K562 (cell line): Measurements from ENCODE around the gene AKAP3. TPM values are rescaled to one million over a fixed set of nuclear protein-coding genes. Genes with fewer than 3 reads are reported as not detected.

Source experiments
- ATAC-seq: fragments of 200-7000 bp; cut with Tn5 transposase; 3 replicates; pipeline ENCODE4 v1.9.1; 2020; ENCODE audit warnings: moderate library complexity
- BruUV-seq: library from RNA; stranded (reverse); fragments of 400-500 nt; replicated peaks from 2 replicates; lab custom pipeline; 2021; lab: Mats Ljungman, UMichigan
- CTCF ChIA-PET: fragments of 300-600 bp; formaldehyde crosslinking; extraction: SDS; loops from one replicate; lab custom pipeline; 2021; ENCODE audit warnings: low intra/inter-chr PET ratio; lab: Yijun Ruan, JAX
- POLR2A ChIA-PET: fragments of 300-600, 350-650 bp; sonication (Branson Sonifier 250); formaldehyde crosslinking; extraction: SDS; loops from one replicate; lab custom pipeline; 2021; ENCODE audit warnings: antibody characterized with exemption, inconsistent platforms; lab: Yijun Ruan, JAX
- DNase-seq, 4 experiments: peaks; one replicate each; pipeline versions ENCODE4 v3.0.0 to v3.0.0-alpha.2; 2011 to 2018; ENCODE audit warnings: low spot score in 3 of 4, mixed read lengths in 3 of 4; ENCODE audit errors: extremely low read depth in 1 of 4
- FAIRE-seq: peaks from 2 replicates; lab custom pipeline; 2011; peaks lifted over from hg19 to GRCh38; lab: Jason Lieb, UNC
- H2AFZ ChIP-seq: 2 replicates; pipeline ENCODE4 v1.6.0; 2011; ENCODE audit warnings: low read depth, low read length, control low read depth, inconsistent platforms
- H3K27ac ChIP-seq: fragments of 200-600 bp; 3 replicates; pipeline ENCODE4 v1.8.0; 2011; ENCODE audit warnings: low read depth, mild to moderate bottlenecking, control low read depth, inconsistent platforms, low read length, moderate library complexity, mixed read lengths; ENCODE audit errors: extremely low read depth
- H3K27me3 ChIP-seq, 2 experiments: fragments of 300-600 bp in 1 of 2; 2 replicates in 1 of 2; 3 replicates in 1 of 2; pipeline versions ENCODE4 v1.6.0 to v1.8.0; 2011; ENCODE audit warnings: inconsistent platforms in 2 of 2, low read length in 2 of 2, mild to moderate bottlenecking in 1 of 2, mixed read lengths in 1 of 2, moderate library complexity in 1 of 2; ENCODE audit not compliant: control insufficient read depth in 2 of 2, insufficient read depth in 2 of 2
- H3K36me3 ChIP-seq: fragments of 300-600 bp; 3 replicates; pipeline ENCODE4 v1.8.0; 2011; ENCODE audit warnings: mild to moderate bottlenecking, low read length, inconsistent platforms; ENCODE audit not compliant: control insufficient read depth, insufficient read depth
- H3K4me1 ChIP-seq, 2 experiments: fragments of 200-600 bp in 1 of 2; replicated peaks in 1 of 2; 2 replicates in 1 of 2; 3 replicates in 1 of 2; pipeline versions ENCODE4 v1.5.1 to v1.8.0; 2011; ENCODE audit warnings: inconsistent platforms in 2 of 2, low read length in 2 of 2, mild to moderate bottlenecking in 1 of 2, mixed read lengths in 1 of 2, moderate library complexity in 1 of 2; ENCODE audit not compliant: control insufficient read depth in 2 of 2, insufficient read depth in 2 of 2
- H3K4me2 ChIP-seq: 2 replicates; pipeline ENCODE4 v1.6.1; 2011; ENCODE audit warnings: low read length, control low read depth, inconsistent platforms, mixed read lengths; ENCODE audit not compliant: insufficient read depth
- H3K4me3 ChIP-seq: fragments of 200-600 bp; sonication (generic), shearing (Covaris generic); 2 replicates; pipeline ENCODE4 v1.5.1; 2016; ENCODE audit warnings: control low read depth, inconsistent platforms
- H3K79me2 ChIP-seq: fragments of 200-600 bp; 3 replicates; pipeline ENCODE4 v1.8.0; 2011; ENCODE audit warnings: low read length, inconsistent platforms; ENCODE audit not compliant: control insufficient read depth, insufficient read depth
- H3K9ac ChIP-seq, 2 experiments: 2 replicates each; pipeline versions ENCODE4 v1.6.0 to v1.6.1; 2011; ENCODE audit warnings: low read depth in 2 of 2, low read length in 2 of 2, control low read depth in 1 of 2, inconsistent platforms in 1 of 2, mild to moderate bottlenecking in 1 of 2, mixed read lengths in 1 of 2; ENCODE audit not compliant: insufficient read depth in 1 of 2
- H3K9me1 ChIP-seq: one replicate; pipeline ENCODE4 v1.6.0; 2011; ENCODE audit warnings: inconsistent platforms, mild to moderate bottlenecking, low read length, moderate library complexity; ENCODE audit not compliant: control insufficient read depth, insufficient read depth
- H3K9me3 ChIP-seq: replicated peaks from 2 replicates; pipeline ENCODE4 v1.5.1; 2011; ENCODE audit warnings: low read depth, low read length, inconsistent platforms; ENCODE audit not compliant: control insufficient read depth, insufficient read depth
- H4K20me1 ChIP-seq: replicated peaks from 2 replicates; pipeline ENCODE4 v1.6.1; 2011; ENCODE audit warnings: low read length, inconsistent platforms, mixed read lengths; ENCODE audit not compliant: control insufficient read depth, insufficient read depth
- CXXC5 ChIP-seq: fragments of 250-450 bp; sonication (Bioruptor Pico); IDR thresholded peaks from 2 replicates; pipeline ENCODE4 v1.8.0; 2022; ENCODE audit warnings: inconsistent platforms, mild to moderate bottlenecking, moderate library complexity
- ETV1 ChIP-seq: fragments of 450-650 bp; conservative IDR thresholded peaks from 2 replicates; pipeline ENCODE4 v1.6.1; 2016; ENCODE audit warnings: missing genetic modification characterization, control low read depth, low read depth, missing compliant biosample characterization
- JUN ChIP-seq, 2 experiments: sonication (generic) in 1 of 2; formaldehyde crosslinking in 1 of 2; IDR thresholded peaks; 2 replicates each; pipeline versions ENCODE4 v1.6.1 to v1.8.0; 2012 to 2022; ENCODE audit warnings: borderline replicate concordance in 2 of 2, mild to moderate bottlenecking in 2 of 2, improper control_type of control experiment in 1 of 2, low read depth in 1 of 2, low read length in 1 of 2, missing genetic modification reagents in 1 of 2
- KHSRP ChIP-seq: fragments of 450-650 bp; IDR thresholded peaks from 2 replicates; pipeline ENCODE4 v1.6.1; 2017
- RBBP5 ChIP-seq: fragments of 200-600 bp; sonication (generic); IDR thresholded peaks from 2 replicates; pipeline ENCODE4 v1.6.1; 2012; ENCODE audit warnings: borderline replicate concordance, mild to moderate bottlenecking, low read length, control low read depth, inconsistent platforms; ENCODE audit not compliant: insufficient read depth, poor library complexity, severe bottlenecking
- USF2 ChIP-seq: sonication (generic); formaldehyde crosslinking; IDR thresholded peaks from 2 replicates; pipeline ENCODE4 v1.5.0; 2020; ENCODE audit warnings: missing genetic modification reagents
- ZBTB9 ChIP-seq: fragments of 450-650 bp; formaldehyde crosslinking; IDR thresholded peaks from 2 replicates; pipeline ENCODE4 v1.4.0; 2020; ENCODE audit warnings: mild to moderate bottlenecking, moderate library complexity
- ZMIZ1 ChIP-seq, 2 experiments: fragments of 150-350 bp in 1 of 2; IDR thresholded peaks; 2 replicates each; pipeline ENCODE4 v1.6.1; 2012 to 2016; ENCODE audit warnings: low read depth in 2 of 2, low read length in 2 of 2, mild to moderate bottlenecking in 1 of 2, moderate library complexity in 1 of 2
- ZNF274 ChIP-seq: IDR thresholded peaks from 2 replicates; pipeline ENCODE4 v1.6.1; 2011; ENCODE audit warnings: low read depth, mild to moderate bottlenecking, low read length, moderate library complexity, borderline replicate concordance
- ZNF384 ChIP-seq: IDR thresholded peaks from 2 replicates; pipeline ENCODE4 v1.6.1; 2012; ENCODE audit warnings: low read depth, low read length, improper control_type of control experiment
- ZSCAN29 ChIP-seq: fragments of 450-650 bp; IDR thresholded peaks from 2 replicates; pipeline ENCODE4 v1.6.1; 2017
- WGBS: fragments of 100-300 bp; shearing (Covaris generic); methylation state at CpG from one replicate; pipeline ENCODE4 v1.1.6; 2016; ENCODE audit warnings: low coverage, mixed read lengths; ENCODE audit not compliant: insufficient coverage; ENCODE audit errors: missing lambda C conversion rate; 5-methylcytosine and 5-hydroxymethylcytosine counted together
- in situ Hi-C: fragments of 300-500 bp; cut with MboI; formaldehyde crosslinking; loops from 4 replicates; pipeline ENCODE4 v1.15.0; 2018; ENCODE audit warnings: inconsistent platforms, mixed read lengths
- intact Hi-C: fragments of 100-400 bp; cut with micrococcal nuclease; formaldehyde crosslinking; loops from 2 replicates; pipeline ENCODE4 v1.14.2; 2022
- polyA plus RNA-seq, 8 experiments: library from polyadenylated mRNA; depleted of rRNA in 4 of 8; stranded (reverse) in 5 of 8; unstranded in 3 of 8; fragments of >200 nt; fragmentation: Nextera tagmentation in 2 of 8; fragmentation: Illumina TruSeq in 1 of 8; extraction: Ambion mirVana in 2 of 8; extraction: Trizol in 1 of 8; gene quantifications; 2 replicates each; pipeline versions ENCODE4 v1.2.1 to v1.2.3, GENCODE V29; 2011 to 2014; ENCODE audit warnings: inconsistent platforms in 1 of 8, missing spikeins in 1 of 8
- total RNA-seq, 7 experiments: library from RNA; depleted of rRNA in 6 of 7; stranded (reverse); fragments of >200 nt in 6 of 7; fragmentation: Illumina TruSeq in 2 of 7; extraction: Trizol in 2 of 7; gene quantifications; 2 replicates each; pipeline versions ENCODE4 v1.2.1 to v1.2.3, GENCODE V29; 2011 to 2021; ENCODE audit warnings: low replicate concordance in 1 of 7
- TF ChIP-seq, protein P1 (sequence below): sonication (generic); formaldehyde crosslinking; IDR thresholded peaks from 2 replicates; pipeline ENCODE4 v1.8.1; 2023; ENCODE audit warnings: mild to moderate bottlenecking, missing genetic modification reagents

AKAP3 gene
- total and polyA plus RNA-seq, 9 of the 15 experiments (the other 6 are each of a cell fraction or from before 2014, with no cell fraction given), result 0.17 to 2.8 (median 0.43) TPM

DNA sequence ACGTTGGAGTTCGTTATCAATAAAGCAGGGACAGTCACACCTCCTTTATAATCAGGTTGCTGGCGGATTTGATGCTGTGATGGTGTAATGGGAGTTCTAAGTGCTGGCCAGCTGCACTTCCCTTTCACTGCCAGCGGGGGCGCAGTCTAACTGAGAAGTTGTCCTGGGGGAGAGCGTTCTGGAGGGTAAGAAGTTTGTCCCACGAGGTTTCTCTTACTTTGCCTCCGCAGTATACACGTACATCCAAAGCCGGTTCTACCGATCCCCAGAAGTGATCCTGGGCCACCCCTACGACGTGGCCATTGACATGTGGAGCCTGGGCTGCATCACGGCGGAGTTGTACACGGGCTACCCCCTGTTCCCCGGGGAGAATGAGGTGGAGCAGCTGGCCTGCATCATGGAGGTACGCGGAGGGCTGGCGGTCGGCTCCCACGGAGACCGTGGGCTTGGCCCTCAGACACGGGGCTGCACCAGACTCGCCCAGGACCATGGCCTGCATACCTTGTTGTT is 44.1 kb downstream of the AKAP3 start (continued):
- TF ChIP-seq RBBP5, result peak; percentile 67

- no TSS peak for BruUV-seq
- H3K9me1 ChIP-seq, result no peaks in the 10 kb centered on the region
- FAIRE-seq (no peak), DNase-seq (no peak), ATAC-seq (no peak)
- H2AFZ ChIP-seq, result no peak overlapping the region
- peaks cover 2 to 3% of the 10 kb centered on the region in 2 experiments; a peak in 3 of 5 replicates for H3K27me3 ChIP-seq
- no peaks in the 10 kb centered on the region for H3K9me3 ChIP-seq
- H3K9ac ChIP-seq, result no peak overlapping the region
- H3K4me1 ChIP-seq, result peaks cover 0 to 4% of the 10 kb centered on the region in 2 experiments; a peak in 2 of 5 replicates
- H3K36me3 ChIP-seq, result no peaks in the 10 kb centered on the region
- ChIA-PET POLR2A (interaction anchor here (0.6 to 1.2 kb wide), 2 partner anchors 10 to 45 kb away, joined by 3 to 4 read pairs; partner anchors contain the start of genes AKAP3 and NDUFA9), CTCF (no interaction called here)
- no peak overlapping the region for H3K4me2 ChIP-seq
- no peak overlapping the region for H3K27ac ChIP-seq
- no peaks in the 10 kb centered on the region for H4K20me1 ChIP-seq
- no peak overlapping the region for H3K4me3 ChIP-seq
- in situ Hi-C loops (no loop called here), intact Hi-C loops (loop anchor here (2.0 kb wide), 1 partner anchor 45 kb away; the partner anchor contains the start of genes AKAP3 and NDUFA9)
- H3K79me2 ChIP-seq, result no peaks in the 10 kb centered on the region
- 0% methylated on average over 1 of the region's 1 CpG for WGBS
- TF ChIP-seq ETV1 (tag) (no peak), JUN (IDR thresholded peaks at IDR 0.05; ENCODE audit: borderline replicate concordance, low read depth, low read length) (no peak), JUN (CRISPR knock-in tag; IDR thresholded peaks at IDR 0.05; ENCODE audit: borderline replicate concordance) (no peak), ZSCAN29 (no peak), USF2 (CRISPR knock-in tag) (no peak), ZMIZ1 (IDR thresholded peaks at IDR 0.05; ENCODE audit: low read depth in 2 of 2, low read length in 2 of 2) (no peak), KHSRP (no peak), ZNF274 (no peak), ZNF384 (no peak), ZBTB9 (CRISPR knock-in tag) (no peak), CXXC5 (CRISPR knock-in tag) (no peak)
- TF ChIP-seq, protein P1, sequence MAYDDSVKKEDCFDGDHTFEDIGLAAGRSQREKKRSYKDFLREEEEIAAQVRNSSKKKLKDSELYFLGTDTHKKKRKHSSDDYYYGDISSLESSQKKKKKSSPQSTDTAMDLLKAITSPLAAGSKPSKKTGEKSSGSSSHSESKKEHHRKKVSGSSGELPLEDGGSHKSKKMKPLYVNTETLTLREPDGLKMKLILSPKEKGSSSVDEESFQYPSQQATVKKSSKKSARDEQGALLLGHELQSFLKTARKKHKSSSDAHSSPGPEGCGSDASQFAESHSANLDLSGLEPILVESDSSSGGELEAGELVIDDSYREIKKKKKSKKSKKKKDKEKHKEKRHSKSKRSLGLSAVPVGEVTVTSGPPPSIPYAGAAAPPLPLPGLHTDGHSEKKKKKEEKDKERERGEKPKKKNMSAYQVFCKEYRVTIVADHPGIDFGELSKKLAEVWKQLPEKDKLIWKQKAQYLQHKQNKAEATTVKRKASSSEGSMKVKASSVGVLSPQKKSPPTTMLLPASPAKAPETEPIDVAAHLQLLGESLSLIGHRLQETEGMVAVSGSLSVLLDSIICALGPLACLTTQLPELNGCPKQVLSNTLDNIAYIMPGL (CRISPR knock-in tag), result no peak
These were observed 44.9 kb downstream of the AKAP3 start for GRCh38 chr12:4603946-4604345.
